GM18873 (cell line): Measurements from ENCODE around the gene STK16.
"Not testable (repeated sequence)": the region's sequence is repeated elsewhere in the genome, so short reads cannot be mapped to it uniquely, and the experiment has no call there.

ENCODE experiments used
- ATAC-seq: cut with Tn5 transposase; IDR thresholded peaks from one replicate; pipeline ENCODE4 v1.9.1; 2021; ENCODE audit warnings: mild to moderate bottlenecking, moderate library complexity, moderate number of reproducible peaks; ENCODE audit not compliant: unreplicated experiment, low FRiP score

STK16 gene

DNA sequence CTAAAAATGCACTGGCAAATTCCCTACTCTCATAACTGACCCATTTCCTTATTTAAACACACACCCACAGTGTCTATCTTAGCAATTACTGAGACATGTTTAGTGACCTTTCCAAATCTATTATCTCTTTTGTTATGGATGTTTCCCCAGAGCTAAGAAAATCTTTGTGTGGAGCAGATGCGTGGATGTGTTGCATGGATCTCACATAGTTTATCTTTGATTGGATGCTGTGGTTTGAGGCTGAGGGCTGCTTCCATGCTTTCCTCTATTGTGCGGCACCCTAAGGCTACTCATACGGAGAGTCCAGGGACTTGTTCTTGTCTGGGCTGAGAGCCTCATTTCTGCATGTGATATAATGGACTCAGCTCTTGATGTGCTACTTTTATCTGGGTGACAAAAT is 10.9 kb upstream of the STK16 start:
- no peak for ATAC-seq

DNA sequence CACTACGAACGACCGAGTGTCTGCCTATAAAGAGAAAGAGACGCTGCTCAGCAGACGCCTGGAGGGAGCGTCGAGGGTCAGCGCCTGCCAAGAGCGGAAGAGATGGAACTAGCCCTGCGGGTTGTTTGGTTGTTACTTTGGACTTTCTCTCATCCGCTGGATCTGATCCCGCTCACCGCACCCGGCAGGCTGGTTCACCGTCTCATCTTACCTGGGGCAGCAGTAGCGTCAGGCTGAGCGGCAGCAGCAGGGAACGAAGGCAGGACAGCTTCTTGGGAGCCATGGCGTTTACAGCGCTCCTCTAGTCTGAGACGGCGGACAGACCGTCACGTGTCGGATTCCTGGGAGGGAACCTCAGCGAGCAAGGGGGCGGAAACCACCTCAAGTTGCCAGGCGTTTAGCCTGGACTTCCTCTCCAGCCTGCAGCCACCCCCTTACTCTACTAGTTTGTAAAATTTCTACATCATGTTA is 2.0 kb upstream of the STK16 start:
- no peak for ATAC-seq

DNA sequence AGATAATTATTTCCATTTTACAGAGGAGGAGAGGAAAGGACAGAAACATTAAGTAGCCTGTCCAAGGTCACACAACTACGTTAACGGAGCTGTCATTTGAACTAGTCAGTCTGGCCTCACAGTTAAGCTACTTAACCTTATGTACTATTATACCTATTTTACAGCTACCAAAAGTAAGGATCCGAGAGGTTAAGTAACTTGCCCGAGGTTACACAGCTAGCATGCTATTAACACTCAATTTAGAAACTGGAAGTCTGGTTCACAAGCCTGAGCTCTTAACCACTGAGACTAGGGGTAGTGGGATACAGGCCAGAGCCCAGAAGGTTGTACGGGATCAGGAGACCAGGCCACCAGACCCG is 511 bp upstream of the STK16 start:
- ATAC-seq: no peak

DNA sequence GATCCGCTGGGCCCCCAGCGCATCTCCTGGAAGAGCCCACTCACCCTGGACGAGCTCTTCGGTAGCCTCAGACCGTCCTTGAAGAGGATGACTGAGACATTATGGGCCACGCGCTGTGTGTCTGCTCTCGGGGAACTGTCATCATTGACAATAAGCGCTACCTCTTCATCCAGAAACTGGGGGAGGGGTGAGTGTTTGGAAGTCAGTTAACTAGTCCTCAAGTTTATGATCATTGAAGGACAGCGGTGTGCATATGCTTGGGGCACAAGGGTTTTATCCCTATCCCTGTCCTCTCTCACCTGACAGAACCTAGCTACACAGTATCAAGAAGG is 586 bp downstream of the STK16 start:
- ATAC-seq: no peak

DNA sequence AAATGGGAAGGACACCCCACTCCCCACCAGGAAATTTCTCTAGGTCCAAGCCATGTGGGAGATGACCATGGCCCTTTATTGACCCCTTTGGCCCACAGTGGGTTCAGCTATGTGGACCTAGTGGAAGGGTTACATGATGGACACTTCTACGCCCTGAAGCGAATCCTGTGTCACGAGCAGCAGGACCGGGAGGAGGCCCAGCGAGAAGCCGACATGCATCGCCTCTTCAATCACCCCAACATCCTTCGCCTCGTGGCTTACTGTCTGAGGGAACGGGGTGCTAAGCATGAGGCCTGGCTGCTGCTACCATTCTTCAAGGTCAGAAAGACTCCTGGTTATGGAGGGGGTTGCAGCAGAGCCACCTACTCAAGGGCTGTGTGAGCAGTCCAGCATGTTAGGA is 1.3 kb downstream of the STK16 start:
- ATAC-seq: no peak

DNA sequence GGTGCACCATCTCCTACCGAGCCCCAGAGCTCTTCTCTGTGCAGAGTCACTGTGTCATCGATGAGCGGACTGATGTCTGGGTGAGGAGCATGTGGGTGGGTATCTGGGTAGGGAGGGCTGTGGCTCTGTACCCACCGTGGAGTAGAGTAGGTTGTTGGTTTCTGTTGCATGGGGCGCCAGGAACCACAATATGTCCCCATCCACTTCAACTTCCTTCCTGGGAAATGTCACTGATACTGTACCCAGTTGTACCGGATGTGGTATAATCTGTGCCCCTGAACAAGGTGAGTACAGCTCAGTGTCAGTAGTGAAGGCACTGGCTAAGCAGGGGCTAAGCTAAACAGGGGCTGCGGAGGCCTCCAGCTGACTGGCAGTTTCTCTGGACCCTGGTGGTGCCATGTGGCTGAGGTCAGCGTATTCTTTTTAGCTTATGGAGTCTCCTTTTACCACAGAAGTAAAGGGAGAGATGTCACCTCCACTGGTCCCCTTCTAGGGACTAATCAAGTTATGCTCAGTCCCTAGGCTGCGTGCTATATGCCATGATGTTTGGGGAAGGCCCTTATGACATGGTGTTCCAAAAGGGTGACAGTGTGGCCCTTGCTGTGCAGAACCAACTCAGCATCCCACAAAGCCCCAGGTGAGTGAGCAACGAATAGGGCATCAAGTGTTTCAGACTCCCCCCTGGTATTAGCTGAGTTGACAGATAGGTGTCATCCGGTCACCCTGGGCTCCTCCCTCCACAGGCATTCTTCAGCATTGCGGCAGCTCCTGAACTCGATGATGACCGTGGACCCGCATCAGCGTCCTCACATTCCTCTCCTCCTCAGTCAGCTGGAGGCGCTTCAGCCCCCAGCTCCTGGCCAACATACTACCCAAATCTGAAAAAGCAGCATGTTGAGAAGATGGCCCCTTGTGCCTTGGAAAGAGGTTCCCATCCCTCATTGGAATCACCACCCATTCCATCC is 2.7 kb downstream of the STK16 start:
- ATAC-seq: no peak

DNA sequence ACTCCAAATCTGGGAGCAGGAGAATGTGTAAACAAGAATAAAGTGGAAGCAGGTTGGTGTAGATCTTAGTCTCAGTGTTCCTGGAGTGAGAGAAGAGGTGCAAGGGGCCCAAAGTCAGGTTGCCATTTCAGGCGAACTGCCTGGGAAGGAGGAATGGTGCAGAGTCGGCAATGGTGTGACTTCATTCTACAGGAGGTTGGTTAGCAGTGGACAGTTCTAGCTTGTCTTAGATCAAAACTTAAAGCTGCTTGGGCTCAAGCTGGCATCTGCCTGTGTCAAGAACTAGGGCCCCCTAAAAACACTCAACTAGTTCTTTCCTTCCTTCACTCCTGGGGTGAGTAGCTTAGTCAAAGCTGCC is 3.5 kb downstream of the STK16 start:
- no peak for ATAC-seq

DNA sequence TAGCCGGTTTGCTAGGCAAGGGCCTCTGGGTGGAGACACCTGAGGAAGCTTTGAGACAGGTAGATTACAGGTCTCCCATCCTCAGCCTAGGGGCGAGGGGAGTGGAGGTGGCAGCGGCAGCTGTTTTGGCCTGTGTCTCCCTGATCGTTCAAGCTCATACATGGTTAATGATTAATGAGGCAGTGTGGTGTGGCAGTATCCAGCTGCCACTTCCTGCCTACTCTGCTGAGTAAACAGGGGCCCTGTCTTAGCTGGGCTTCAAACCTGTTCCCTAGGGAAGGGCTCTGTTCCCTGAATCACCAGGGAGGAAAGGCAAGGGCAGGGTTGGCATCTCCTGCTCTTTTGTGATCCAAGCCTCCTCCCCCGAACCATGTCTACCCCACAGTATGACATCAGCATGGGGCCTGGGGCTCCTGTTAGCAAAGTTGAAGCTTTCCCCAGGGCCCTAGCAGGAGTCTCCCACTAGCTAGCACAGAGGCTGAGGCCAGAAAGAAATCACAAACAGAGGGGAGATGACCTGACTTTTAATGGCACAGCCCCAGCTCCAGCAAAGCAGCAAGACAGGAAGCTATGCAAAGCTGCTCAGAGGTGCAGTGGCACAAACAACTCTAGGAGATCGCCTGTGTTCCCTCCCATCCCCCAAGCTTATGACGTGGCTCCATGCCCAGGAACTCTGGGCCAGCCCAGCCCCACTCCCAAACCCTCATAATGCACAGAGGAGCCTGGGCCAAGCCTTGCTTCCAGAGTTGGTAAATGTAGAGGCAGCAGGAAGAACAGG is 4.1 kb downstream of the STK16 start:
- peak; percentile 42 for ATAC-seq

DNA sequence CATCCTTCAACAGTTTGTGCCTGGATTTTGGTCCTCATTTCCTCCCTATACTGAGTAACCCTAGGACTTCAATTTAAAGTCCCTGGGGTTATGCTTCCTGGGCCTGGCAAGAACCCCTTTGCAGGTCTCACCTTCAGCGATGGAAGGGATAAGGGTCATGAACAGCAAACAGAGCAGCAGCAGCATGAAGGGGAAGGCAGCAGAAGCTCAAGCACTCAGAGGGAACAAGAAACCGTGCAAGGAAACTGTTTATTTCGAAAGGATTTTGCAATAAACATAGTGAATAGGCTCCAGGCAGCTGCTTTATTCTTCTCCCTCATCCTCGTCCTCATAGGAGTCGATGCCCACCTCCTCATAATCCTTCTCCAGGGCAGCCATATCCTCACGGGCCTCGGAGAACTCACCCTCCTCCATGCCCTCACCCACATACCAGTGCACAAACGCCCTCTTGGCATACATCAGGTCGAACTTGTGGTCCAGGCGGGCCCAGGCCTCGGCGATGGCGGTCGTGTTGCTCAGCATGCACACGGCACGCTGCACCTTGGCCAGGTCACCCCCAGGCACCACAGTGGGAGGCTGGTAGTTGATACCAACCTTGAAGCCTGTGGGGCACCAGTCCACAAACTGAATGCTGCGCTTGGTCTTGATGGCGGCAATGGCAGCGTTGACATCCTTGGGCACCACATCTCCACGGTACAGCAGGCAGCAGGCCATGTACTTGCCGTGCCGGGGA is 4.9 kb downstream of the STK16 start:
- ATAC-seq: no peak

DNA sequence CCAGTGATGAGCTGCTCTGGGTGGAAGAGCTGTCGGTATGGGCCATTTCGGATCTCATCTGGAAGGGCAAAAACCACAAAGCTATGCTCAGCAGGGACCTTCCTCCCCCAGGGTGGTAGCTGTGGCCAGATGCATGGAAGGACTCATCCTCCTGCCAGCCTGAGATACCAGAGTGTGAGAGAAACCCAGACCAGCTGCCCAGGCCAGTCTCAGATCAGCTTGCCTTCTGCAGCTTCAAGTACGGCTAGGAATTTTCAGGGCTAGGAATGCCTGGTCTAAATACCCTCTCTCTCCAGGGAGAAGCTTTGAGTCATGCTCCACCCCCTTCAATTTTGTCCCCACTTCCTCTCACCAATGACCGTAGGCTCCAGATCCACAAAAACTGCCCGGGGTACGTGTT is 6.4 kb downstream of the STK16 start:
- ATAC-seq: no peak

DNA sequence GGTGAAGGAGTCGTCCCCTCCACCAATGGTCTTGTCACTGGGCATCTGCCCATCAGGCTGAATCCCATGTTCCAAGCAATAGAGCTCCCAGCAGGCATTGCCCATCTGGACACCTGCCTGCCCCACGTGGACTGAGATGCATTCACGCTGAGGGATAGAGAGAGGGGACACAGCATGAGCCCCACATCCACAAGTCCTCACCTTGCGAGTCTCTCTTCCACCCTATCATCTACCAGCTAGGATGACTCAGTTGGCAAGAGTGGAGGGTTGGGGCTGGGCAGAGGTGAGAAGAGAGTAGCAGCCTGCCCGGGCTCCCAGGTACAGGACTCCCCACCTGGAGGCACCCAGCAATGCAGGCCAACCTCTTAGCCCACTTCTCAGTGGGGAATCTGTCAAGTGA is 6.8 kb downstream of the STK16 start:
- ATAC-seq: no peak

DNA sequence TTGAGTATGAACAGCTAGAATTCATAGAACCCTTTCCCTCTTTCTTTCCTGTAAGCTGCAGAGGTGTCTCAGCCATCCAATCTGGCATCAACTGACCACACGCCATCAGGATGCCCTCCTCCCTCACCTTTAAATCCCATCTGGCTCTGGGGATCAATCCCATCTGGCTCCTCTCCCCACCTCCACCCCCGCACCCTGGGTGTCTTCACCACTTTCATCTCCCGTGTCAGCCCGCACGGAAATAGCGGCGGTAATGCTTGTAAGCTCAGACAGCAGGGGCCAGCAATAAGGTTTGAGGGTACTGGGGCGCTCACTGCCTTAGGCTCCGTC is 7.3 kb downstream of the STK16 start:
- no peak for ATAC-seq

DNA sequence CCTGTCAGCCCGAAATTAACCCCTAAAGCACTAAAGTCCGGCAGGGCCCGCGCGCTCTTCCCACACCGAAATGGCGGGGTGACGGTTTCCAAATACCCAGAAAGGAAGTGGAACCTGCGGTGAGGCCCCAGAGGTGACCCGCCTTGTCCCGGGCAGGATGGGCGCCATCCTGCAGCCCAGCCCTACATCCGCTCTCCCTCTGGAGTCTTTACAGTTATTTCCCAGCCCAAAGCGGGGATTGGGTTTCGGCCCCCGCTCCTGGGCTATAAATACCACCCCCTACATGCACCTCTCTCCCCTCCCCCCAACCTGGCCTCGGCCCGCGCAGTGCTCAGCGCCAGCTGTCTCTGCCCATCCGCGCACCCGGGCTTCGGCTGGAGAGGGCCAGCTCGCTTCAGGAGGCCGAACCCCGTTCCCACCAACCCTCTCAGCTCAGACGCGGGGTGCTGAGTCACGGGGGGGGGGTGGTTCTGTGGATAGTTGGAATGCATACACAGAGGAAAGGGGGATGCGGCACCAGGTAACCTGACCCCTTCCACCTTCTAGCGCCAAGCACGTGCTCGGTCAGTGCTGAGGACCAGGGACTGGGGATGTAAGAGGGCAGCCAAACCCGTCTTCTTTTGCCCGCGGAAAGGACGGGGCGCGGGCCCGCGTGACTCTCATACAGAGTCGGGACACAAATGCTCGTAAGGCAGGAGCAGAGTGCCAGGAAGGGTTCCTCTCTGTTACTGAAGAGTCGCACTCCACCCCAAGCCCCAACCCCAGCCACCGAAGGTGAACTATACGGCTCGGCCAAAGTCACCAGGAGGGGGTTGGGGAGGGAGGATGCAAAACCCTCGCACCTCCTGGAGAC is 7.8 kb downstream of the STK16 start, which contains the start of gene TUBA4B:
Gene TUBA4B (plus strand): TSS at position 344 of the 853 bp plus-strand sequence. CDS start 165 bp downstream, at position 509.
- ATAC-seq: no peak

DNA sequence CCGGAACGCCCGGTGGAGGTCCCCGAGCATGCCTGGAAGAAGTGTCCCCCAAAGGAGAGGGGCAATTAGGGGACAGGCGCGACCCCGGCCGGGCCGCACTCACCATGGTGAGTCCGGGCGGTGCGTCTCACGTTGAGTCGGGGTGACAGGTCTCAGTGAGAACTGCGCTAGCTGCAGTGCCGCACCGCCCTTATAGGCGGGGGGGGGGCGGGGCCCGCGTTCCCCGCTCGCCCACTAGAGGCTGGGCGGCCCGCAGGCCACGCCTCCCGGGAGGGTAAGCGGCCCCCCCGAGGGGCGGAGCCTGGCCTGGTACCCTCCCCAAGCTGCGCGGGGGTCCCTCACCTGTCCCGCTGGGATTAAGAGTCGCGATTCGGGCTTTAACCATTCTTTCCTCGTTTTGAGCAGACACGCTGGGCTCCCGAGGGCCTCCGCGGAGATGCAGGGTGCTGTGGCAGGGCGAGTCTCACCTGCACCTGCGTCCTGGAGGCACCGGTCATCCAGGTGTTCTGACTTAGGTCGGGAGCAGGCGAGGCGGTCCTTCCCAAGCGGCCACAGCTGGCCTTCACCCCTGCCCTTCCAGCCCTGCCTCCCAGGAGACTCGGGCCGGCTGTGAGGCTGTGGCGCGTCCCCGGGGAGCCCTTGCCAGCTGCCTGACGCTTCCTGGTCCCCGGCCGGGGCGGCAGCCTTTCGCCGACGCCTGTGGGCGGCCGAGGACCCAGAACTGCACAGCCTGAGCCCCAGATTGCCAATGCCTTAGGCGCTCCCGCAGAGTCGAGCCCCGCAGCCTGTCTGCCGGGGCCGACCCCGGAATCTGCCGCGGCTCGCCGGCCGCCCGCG is 8.7 kb downstream of the STK16 start, which contains the start of gene TUBA4A:
Gene TUBA4A (minus strand): TSS at position 166 of the 837 bp plus-strand sequence. CDS start 60 bp downstream, at position 106.
- ATAC-seq: peak; percentile 34

DNA sequence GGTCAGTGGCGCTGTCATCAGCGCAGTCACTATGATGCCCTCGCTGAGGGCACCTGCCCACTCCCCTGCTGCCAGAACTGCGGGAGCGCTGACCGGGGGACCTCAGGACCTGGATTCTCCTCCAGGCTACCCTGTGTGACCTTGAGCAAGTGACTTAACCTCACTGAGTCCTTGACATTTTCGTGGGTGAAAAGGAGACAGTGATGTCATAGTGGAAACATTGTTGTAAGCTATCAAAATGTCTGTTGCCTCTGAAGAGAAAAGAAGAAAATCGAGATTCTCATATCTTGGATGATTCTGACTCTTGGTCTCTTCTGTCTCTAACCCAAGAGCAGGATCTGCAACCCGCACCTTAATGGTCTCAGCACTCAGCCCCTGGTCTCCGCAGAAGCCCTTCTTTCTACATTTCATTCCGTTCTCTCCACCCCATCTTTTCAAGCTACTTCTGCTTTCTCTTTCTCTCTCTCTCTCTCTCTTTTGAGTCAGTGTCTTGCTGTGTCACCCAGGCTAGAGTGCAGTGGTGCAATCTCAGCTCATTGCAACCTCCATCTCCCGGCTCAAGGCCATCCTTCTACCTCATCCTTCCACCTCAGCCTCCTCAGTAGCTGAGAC is 9.4 kb downstream of the STK16 start:
- peak; percentile 19 for ATAC-seq

DNA sequence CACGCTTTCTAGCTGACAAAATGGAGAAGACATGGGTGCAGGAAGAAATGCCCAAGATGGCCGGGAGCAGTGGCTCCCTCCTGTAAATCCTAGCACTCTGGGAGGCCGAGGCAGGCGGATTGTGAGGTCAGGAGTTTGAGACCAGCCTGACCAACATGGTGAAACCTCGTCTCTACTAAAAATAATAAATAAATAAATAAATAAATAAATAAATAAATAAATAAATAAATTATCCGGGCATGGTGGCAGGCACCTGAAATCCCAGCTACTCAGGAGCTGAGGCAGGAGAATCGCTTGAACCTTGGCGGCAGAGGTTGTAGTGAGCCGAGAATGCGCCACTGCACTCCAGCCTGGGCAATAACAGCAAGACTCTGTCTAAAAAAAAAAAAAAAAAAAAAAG is 13.7 kb downstream of the STK16 start:
- not testable (repeated sequence) for ATAC-seq

DNA sequence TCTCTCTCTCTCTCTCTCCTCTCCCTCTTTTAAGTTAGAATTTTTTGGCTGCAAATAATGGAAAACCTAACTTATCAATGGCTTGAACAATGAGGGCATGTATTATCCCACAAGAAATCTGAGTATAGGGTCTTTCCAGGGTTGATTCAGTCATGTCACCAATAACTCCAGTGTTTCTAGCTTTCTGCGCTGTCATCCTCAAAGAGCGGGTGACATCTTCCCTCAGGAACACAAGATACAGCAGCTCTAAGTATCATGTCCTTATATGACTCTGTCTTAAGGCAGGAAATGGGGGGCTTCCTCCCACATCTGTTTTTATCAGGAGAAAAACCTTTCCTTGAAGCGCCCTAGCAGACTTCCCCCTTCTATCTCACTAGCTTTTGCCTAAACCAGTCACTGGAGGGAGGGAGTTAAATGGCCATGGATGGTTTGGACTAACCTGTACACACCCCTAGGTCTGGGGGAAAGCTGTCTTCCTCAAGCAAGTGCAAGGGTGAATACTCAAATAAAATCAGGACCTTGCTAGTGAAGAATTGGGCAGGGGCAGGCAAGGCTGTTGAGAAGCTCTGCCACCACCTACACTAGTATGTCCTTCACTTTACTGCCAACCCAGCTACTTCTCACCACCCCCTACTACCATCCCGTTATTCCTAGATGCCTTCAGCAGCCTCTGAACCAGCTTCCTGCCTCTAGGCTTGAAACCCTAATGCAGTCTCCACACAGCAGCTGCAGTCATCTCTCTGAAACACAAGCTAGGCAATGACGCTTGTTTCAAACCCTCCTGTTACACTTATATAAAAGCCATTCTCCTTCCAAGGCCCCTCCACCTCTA is 16.0 kb downstream of the STK16 start:
- ATAC-seq: no peak

DNA sequence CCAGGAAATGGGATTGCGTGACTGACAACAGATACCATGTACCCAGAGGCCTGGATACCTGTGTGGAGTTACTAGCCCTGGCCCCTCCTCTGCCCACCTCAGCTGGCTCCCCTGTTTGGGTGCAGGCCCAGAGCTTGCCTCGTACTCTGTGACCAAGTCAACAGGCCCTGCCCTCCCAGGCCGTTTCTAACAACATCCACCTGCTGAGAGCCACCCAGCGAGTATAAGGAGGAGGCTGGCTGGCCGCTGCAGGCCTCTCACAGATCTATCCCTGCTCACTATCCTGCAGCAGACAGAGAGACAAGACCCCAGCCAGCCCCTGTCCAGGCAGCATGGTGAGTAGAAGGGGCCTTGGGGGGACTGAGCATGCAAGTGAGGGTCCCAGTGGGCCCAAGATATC is 21.0 kb downstream of the STK16 start:
- no peak for ATAC-seq
